ENCODE results near the gene ZNF497. TPM values are rescaled to one million over a fixed set of nuclear protein-coding genes. Genes with fewer than 3 reads are reported as not detected.
"Not testable (repeated sequence)": the region's sequence is repeated elsewhere in the genome, so short reads cannot be mapped to it uniquely, and the experiment has no call there.

Gene ZNF497
- total RNA-seq, 1 donor from 2014 or later: 0.93 TPM

- Mint-ChIP-seq H3K36me3 (ENCODE audit: low read depth) (peaks cover 4% of the 10 kb centered on the region), H3K27me3 (ENCODE audit: insufficient read depth) (no peaks in the 10 kb centered on the region), H3K4me1 (ENCODE audit: low read depth) (peaks cover 3% of the 10 kb centered on the region), H3K9me3 (no peaks in the 10 kb centered on the region), H3K27ac (no peak overlapping the region), H3K4me3 (no peak overlapping the region)
- DNase-seq (ENCODE audit: low spot score): no peak
- intact Hi-C loops (cut with micrococcal nuclease): no loop called here
These were observed 8.0 kb downstream of the ZNF497 start for GRCh38 chr19:58354478-58355030.

- H3K27me3 Mint-ChIP-seq (ENCODE audit: insufficient read depth): no peaks in the 10 kb centered on the region
- H3K9me3 Mint-ChIP-seq: no peaks in the 10 kb centered on the region
- H3K27ac Mint-ChIP-seq: no peak overlapping the region
- no peak for DNase-seq (ENCODE audit: low spot score)
- H3K4me3 Mint-ChIP-seq: no peak overlapping the region
- H3K36me3 Mint-ChIP-seq (ENCODE audit: low read depth): peaks cover 5% of the 10 kb centered on the region
- intact Hi-C loops (cut with micrococcal nuclease): no loop called here
- H3K4me1 Mint-ChIP-seq (ENCODE audit: low read depth): peaks cover 7% of the 10 kb centered on the region
These were observed 8.7 kb downstream of the ZNF497 start for GRCh38 chr19:58353717-58354477.

- intact Hi-C loops (cut with micrococcal nuclease): no loop called here
- Mint-ChIP-seq H3K27me3 (ENCODE audit: insufficient read depth) (no peaks in the 10 kb centered on the region), H3K4me1 (ENCODE audit: low read depth) (peaks cover 15% of the 10 kb centered on the region), H3K27ac (no peak within 1 kb of the TSS), H3K4me3 (no peak within 1 kb of the TSS), H3K9me3 (no peaks in the 10 kb centered on the region), H3K36me3 (ENCODE audit: low read depth) (peaks cover 5% of the 10 kb centered on the region)
- DNase-seq (ENCODE audit: low spot score): no peak
These were observed 9.5 kb downstream of the ZNF497 start, which contains the start of gene A1BG for GRCh38 chr19:58352760-58353671. Gene A1BG, minus strand, starts transcription at chr19:58353492. Its CDS starts 55 bp downstream, at chr19:58353437.

- no peak overlapping the region for H3K27ac Mint-ChIP-seq
- H3K27me3 Mint-ChIP-seq (ENCODE audit: insufficient read depth): no peaks in the 10 kb centered on the region
- H3K4me1 Mint-ChIP-seq (ENCODE audit: low read depth): peaks cover 15% of the 10 kb centered on the region
- no peak for DNase-seq (ENCODE audit: low spot score)
- intact Hi-C loops (cut with micrococcal nuclease): no loop called here
- H3K9me3 Mint-ChIP-seq: no peaks in the 10 kb centered on the region
- H3K36me3 Mint-ChIP-seq (ENCODE audit: low read depth): peaks cover 5% of the 10 kb centered on the region
- no peak overlapping the region for H3K4me3 Mint-ChIP-seq
These were observed 10.4 kb downstream of the ZNF497 start for GRCh38 chr19:58351990-58352755.

- Mint-ChIP-seq H3K9me3 (no peaks in the 10 kb centered on the region), H3K4me1 (ENCODE audit: low read depth) (peaks cover 18% of the 10 kb centered on the region), H3K27me3 (ENCODE audit: insufficient read depth) (no peaks in the 10 kb centered on the region), H3K27ac (no peak overlapping the region), H3K36me3 (ENCODE audit: low read depth) (peaks cover 5% of the 10 kb centered on the region), H3K4me3 (no peak overlapping the region)
- intact Hi-C loops (cut with micrococcal nuclease): no loop called here
- no peak for DNase-seq (ENCODE audit: low spot score)
These were observed 11.0 kb downstream of the ZNF497 start for GRCh38 chr19:58351558-58351878.

- Mint-ChIP-seq H3K4me1 (ENCODE audit: low read depth) (peaks cover 23% of the 10 kb centered on the region), H3K9me3 (no peaks in the 10 kb centered on the region), H3K27ac (no peak overlapping the region), H3K4me3 (no peak overlapping the region), H3K27me3 (ENCODE audit: insufficient read depth) (no peaks in the 10 kb centered on the region), H3K36me3 (ENCODE audit: low read depth) (peaks cover 5% of the 10 kb centered on the region)
- intact Hi-C loops (cut with micrococcal nuclease): no loop called here
- no peak for DNase-seq (ENCODE audit: low spot score)
These were observed 11.5 kb downstream of the ZNF497 start for GRCh38 chr19:58350871-58351557.

- Mint-ChIP-seq H3K4me1 (ENCODE audit: low read depth) (peaks cover 29% of the 10 kb centered on the region), H3K36me3 (ENCODE audit: low read depth) (peaks cover 10% of the 10 kb centered on the region), H3K27me3 (ENCODE audit: insufficient read depth) (no peaks in the 10 kb centered on the region), H3K4me3 (no peak overlapping the region), H3K27ac (no peak overlapping the region), H3K9me3 (no peaks in the 10 kb centered on the region)
- intact Hi-C loops (cut with micrococcal nuclease): no loop called here
- no peak for DNase-seq (ENCODE audit: low spot score)
These were observed 12.3 kb downstream of the ZNF497 start for GRCh38 chr19:58350001-58350861.

GRCh38 chr19:58349590-58349989 is 13.0 kb downstream of the ZNF497 start:
- intact Hi-C loops (cut with micrococcal nuclease): loop anchor here (5.0 kb wide), 1 partner anchor 72 kb away; the partner anchor contains the start of gene ZNF8
- peaks cover 29% of the 10 kb centered on the region for H3K4me1 Mint-ChIP-seq (ENCODE audit: low read depth)
- no peaks in the 10 kb centered on the region for H3K27me3 Mint-ChIP-seq (ENCODE audit: insufficient read depth)
- peak overlapping the region; percentile 47 for H3K27ac Mint-ChIP-seq
- peaks cover 10% of the 10 kb centered on the region for H3K36me3 Mint-ChIP-seq (ENCODE audit: low read depth)
- H3K4me3 Mint-ChIP-seq: peak overlapping the region; percentile 12
- no peaks in the 10 kb centered on the region for H3K9me3 Mint-ChIP-seq
- no peak for DNase-seq (ENCODE audit: low spot score)

GRCh38 chr19:58348080-58348479 is 14.5 kb downstream of the ZNF497 start:
- H3K27ac Mint-ChIP-seq: peak overlapping the region; percentile 83

GRCh38 chr19:58346961-58347929 is 15.3 kb downstream of the ZNF497 start:
- Mint-ChIP-seq H3K4me3 (peak overlapping the region; percentile 92), H3K4me1 (ENCODE audit: low read depth) (peaks cover 29% of the 10 kb centered on the region), H3K27me3 (ENCODE audit: insufficient read depth) (no peaks in the 10 kb centered on the region), H3K27ac (peak overlapping the region; percentile 83), H3K9me3 (no peaks in the 10 kb centered on the region), H3K36me3 (ENCODE audit: low read depth) (peaks cover 12% of the 10 kb centered on the region)
- intact Hi-C loops (cut with micrococcal nuclease): loop anchor here (1.0 to 5.0 kb wide), 8 partner anchors 15 to 119 kb away; partner anchors contain the start of genes ERVK3-1, ZNF324B, ZNF497 and ZNF8
- peak; percentile 63 for DNase-seq (ENCODE audit: low spot score)

More at GRCh38 chr19:58348080-58348479, 14.5 kb downstream of the ZNF497 start:
- Mint-ChIP-seq H3K4me3 (peak overlapping the region; percentile 92), H3K4me1 (ENCODE audit: low read depth) (peaks cover 29% of the 10 kb centered on the region)
- intact Hi-C loops (cut with micrococcal nuclease): loop anchor here (5.0 kb wide), 1 partner anchor 71 kb away; the partner anchor contains the start of gene ZNF8
- not testable (repeated sequence) for H3K27me3 Mint-ChIP-seq (ENCODE audit: insufficient read depth); DNase-seq (ENCODE audit: low spot score); H3K36me3 Mint-ChIP-seq (ENCODE audit: low read depth); H3K9me3 Mint-ChIP-seq
